ENCODE measurements around the gene CACNA1A. TPM values are rescaled to one million over a fixed set of nuclear protein-coding genes. Genes with fewer than 3 reads are reported as not detected.
"Not testable (repeated sequence)": the region's sequence is repeated elsewhere in the genome, so short reads cannot be mapped to it uniquely, and the experiment has no call there.

CACNA1A gene
- total RNA-seq, 6 experiments from 2014 or later: 0.11 TPM; not detected in 5

- intact Hi-C loops (cut with DNase I): no loop called here
- no peak for TF ChIP-seq CTCF (IDR thresholded peaks at IDR 0.05)
- no peak for TF ChIP-seq POLR2A (IDR thresholded peaks at IDR 0.05)
- ATAC-seq: no peak
Observed at GRCh38 chr19:13363245-13363644, 143.0 kb downstream of the CACNA1A start.

DNA sequence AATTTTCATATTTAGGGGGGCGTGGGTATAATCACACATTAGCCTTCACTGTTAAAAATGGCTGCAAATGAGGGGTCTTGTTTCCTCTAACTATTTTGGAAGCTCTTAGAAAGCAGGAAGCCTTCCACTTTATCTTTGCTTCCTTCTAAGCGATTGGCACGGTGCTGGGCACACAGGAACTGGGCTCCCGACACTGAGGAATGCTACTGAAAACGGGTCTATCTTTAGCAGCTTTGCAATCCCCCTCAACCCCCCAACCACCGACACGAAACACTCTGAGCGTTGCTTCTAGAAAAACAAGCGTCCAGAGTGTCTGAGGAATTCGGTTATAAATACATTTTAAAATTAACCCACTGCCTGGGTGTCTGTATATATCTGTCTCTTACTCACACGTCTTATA is 143.6 kb downstream of the CACNA1A start:
- Histone ChIP-seq H3K27ac (no peak overlapping the region), H3K9me3 (no peaks in the 10 kb centered on the region), H3K36me3 (no peaks in the 10 kb centered on the region), H3K4me1 (no peaks in the 10 kb centered on the region), H3K4me3 (no peak overlapping the region), H3K27me3 (no peaks in the 10 kb centered on the region)
- intact Hi-C loops (cut with DNase I): no loop called here
- no peak for TF ChIP-seq POLR2A (IDR thresholded peaks at IDR 0.05)
- no peak for TF ChIP-seq CTCF (IDR thresholded peaks at IDR 0.05)
- no peak for ATAC-seq
- 30% methylated on average over 11 of the region's 11 CpGs for WGBS (ENCODE audit: insufficient coverage, low coverage, low lambda C conversion rate, missing lambda C conversion rate)
- DNase-seq: no peak

More at GRCh38 chr19:13363245-13363644, 143.0 kb downstream of the CACNA1A start:
- Histone ChIP-seq H3K9me3 (no peaks in the 10 kb centered on the region), H3K27ac (no peak overlapping the region), H3K27me3 (no peaks in the 10 kb centered on the region), H3K36me3 (no peaks in the 10 kb centered on the region), H3K4me3 (no peak overlapping the region), H3K4me1 (no peaks in the 10 kb centered on the region)
- 16% methylated on average over 7 of the region's 7 CpGs for WGBS (ENCODE audit: insufficient coverage, low coverage, low lambda C conversion rate, missing lambda C conversion rate)
- no peak for DNase-seq

GRCh38 chr19:13361726-13362125 is 144.6 kb downstream of the CACNA1A start:
- H3K36me3 ChIP-seq; H3K27ac ChIP-seq; ATAC-seq; DNase-seq; H3K4me1 ChIP-seq; H3K9me3 ChIP-seq; intact Hi-C loops (cut with DNase I); H3K4me3 ChIP-seq; H3K27me3 ChIP-seq: not testable (repeated sequence)
- WGBS (ENCODE audit: insufficient coverage, low coverage, low lambda C conversion rate, missing lambda C conversion rate): 59% methylated on average over 3 of the region's 3 CpGs

DNA sequence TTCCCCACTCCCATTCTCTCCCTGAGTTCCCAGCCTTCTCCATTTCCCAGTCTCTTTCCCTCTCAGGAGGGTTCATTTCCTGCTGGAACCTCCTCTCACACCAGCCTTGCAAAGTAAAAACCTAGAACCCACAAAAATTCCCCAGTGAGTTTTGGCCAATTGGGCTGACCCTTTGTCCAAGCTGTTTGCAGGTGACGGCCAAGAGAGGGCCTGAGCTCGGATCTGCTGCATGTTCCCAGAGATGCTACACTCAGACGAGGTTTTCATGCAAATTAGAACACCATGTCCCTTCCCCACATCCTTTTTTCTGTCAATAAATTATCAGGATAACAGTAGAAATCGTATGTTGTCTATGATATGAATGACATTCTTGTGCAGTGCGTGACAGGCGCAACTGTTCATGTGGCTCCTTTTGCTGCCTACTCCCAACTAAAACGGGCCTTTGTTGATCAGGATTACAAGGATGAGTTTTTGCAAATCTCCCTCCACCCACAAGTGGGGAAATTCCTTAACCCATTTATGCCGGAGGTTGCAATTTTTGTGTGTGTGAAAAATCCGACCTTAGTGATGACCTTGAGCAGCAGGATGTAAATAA is 149.5 kb downstream of the CACNA1A start:
- Histone ChIP-seq H3K4me3 (no peak overlapping the region), H3K9me3 (no peaks in the 10 kb centered on the region), H3K4me1 (no peaks in the 10 kb centered on the region), H3K27ac (no peak overlapping the region), H3K27me3 (no peaks in the 10 kb centered on the region), H3K36me3 (no peaks in the 10 kb centered on the region)
- ATAC-seq (no peak), DNase-seq (no peak)
- TF ChIP-seq POLR2A (IDR thresholded peaks at IDR 0.05): no peak
- no peak for TF ChIP-seq CTCF (IDR thresholded peaks at IDR 0.05)
- 43% methylated on average over 9 of the region's 9 CpGs for WGBS (ENCODE audit: insufficient coverage, low coverage, low lambda C conversion rate, missing lambda C conversion rate)
- intact Hi-C loops (cut with DNase I): no loop called here

DNA sequence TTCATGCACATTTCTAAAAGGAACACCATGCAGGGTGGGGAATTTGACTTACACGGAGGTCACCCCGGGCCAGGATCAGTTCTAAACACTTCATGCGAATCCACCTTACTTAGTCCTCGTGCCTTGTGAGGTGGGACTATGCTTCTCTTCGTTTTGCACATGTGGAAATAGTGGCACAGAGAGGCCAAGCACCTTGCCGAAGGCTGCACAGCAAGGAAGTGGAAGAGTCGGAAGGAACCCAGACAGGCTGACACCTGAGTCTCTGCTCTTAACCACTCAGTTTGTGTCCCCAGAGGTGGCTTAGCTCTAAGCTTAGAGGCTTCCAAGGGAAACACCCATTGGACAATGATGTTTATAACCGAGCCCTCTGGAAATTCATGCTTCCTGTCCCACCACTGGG is 150.1 kb downstream of the CACNA1A start:
- H3K4me3 ChIP-seq: no peak overlapping the region
- no peaks in the 10 kb centered on the region for H3K36me3 ChIP-seq
- no peak for TF ChIP-seq POLR2A (IDR thresholded peaks at IDR 0.05)
- TF ChIP-seq CTCF (IDR thresholded peaks at IDR 0.05): no peak
- H3K4me1 ChIP-seq: no peaks in the 10 kb centered on the region
- 31% methylated on average over 5 of the region's 8 CpGs for WGBS (ENCODE audit: insufficient coverage, low coverage, low lambda C conversion rate, missing lambda C conversion rate)
- no peak for ATAC-seq
- intact Hi-C loops (cut with DNase I): no loop called here
- no peaks in the 10 kb centered on the region for H3K27me3 ChIP-seq
- H3K9me3 ChIP-seq: no peaks in the 10 kb centered on the region
- H3K27ac ChIP-seq: no peak overlapping the region
- DNase-seq: no peak
